Medulla oblongata (tissue), 1 donor: ENCODE results near the gene PHLDA1.
A peak's percentile ranks its signal among the peaks of the same experiment; 100 is the strongest.
"Not testable (repeated sequence)": the region's sequence is repeated elsewhere in the genome, so short reads cannot be mapped to it uniquely, and the experiment has no call there.

ENCODE experiments used
- DNase-seq: peaks from one replicate; pipeline ENCODE4 v3.0.0-alpha.2; 2015; ENCODE audit errors: extremely low spot score

PHLDA1 gene

DNA sequence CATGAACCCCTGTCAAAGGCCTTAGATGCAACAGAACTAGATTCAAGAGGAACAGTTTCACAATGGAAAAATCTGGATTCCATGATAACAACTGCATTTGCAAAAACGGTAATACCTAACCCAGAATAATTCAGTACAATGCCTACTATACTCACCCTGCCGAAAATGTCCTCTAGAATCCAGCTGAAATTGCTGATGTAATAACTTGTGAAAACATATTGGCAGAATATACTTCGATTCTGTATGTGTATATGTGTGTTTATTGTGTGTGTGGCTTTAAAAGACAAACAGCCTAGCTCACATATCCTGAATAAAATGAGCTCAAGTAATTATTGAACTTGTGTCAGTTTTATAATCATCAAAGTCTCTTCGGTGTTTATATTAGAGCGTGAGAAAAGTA, 46.0 kb downstream of the PHLDA1 start:
- no peak for DNase-seq

DNA sequence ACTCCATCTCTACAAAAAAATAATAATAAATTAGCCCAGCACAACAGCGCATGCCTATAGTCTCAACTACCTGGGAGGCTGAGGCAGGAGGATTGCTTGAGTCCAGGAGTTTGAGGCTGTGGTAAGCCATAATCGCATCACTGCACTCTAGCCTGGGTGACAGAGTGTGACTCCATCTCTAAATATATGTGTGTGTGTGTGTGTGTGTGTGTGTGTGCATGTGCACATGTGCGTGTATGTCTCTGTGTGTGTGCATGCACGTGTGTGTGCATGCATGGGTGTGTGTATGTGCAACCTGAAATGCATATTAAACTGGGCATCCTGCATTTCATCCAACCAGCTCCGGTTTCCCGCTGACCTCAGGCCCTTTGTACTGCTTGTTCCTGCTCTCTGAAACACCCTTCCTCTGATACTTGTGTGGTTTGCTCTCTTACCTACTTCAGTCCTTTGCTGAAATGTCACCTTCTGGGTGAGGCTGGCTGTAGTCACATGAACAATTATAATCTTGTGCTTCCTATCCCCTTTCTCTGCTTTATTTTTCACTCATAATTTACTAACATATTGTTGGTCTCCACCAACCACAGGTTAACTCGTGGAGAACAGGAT, 46.9 kb downstream of the PHLDA1 start:
- no peak for DNase-seq

DNA sequence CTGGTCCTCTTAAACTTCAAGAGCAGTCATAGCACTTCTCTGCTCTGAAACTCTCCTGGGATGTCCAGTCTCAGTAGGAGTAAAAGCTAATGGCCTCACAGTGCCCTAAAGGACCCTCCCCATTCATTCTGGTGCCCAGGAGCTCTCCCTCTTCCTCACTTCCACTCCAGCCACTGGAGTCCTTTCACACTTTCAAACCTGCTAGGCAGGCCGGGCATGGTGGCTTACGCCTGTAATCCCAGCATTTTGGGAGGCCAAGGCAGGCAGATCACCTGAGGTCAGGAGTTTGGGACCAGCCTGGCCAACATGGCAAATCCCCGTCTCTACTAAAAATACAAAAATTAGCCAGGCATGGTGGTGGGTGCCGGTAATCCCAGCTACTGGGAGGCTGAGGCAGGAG, 47.7 kb downstream of the PHLDA1 start:
- not testable (repeated sequence) for DNase-seq

DNA sequence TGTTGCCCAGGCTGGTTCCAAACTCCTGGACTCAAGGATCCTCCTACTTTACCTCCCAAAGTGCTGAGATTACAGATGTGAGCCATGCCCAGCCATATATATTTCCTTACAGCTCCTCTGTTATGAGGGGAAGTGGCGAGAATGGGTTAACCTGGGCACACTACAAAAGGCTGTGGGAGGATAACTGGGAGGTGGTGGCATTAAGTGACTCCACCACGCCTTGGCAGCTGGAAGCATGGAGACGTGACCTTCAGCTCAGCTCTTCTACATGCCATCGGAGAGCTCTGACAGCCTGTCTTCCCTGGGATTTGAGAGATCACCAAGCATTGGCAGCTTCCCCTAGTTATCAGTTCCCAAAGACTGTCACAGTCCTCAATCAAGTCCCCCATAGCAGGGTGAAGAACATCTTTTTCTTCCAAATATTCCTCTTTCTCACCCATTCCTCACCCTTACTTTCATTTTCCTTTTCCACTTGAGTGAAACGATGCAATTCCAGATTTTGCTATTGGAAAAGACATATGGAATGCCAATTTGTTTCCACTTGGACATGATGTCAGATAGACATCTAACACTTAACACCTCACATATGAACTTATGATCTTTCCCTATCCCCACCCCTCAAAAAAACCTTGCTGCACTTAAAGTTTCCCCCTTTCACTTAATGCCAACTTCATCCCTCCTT, 48.5 kb downstream of the PHLDA1 start:
- no peak for DNase-seq

DNA sequence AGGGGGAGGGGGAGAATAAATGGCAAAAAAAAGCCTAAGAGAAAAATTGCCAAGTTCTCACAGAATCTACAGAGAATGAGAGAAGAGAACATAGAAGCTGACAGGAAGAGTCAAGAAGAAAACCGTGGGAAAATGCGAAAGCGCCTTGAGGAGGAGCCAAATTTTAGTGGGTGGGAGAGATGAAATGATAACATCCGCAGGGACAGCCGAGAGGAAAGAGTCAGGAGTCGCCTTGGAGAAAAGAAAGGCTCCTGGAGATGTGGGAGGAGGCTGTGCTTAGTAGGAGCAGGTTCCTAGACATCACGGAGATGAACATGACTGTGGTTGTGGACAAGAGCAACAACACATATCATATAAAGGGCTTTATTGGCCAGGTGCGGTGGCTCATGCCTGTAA, 49.4 kb downstream of the PHLDA1 start:
- DNase-seq: no peak

DNA sequence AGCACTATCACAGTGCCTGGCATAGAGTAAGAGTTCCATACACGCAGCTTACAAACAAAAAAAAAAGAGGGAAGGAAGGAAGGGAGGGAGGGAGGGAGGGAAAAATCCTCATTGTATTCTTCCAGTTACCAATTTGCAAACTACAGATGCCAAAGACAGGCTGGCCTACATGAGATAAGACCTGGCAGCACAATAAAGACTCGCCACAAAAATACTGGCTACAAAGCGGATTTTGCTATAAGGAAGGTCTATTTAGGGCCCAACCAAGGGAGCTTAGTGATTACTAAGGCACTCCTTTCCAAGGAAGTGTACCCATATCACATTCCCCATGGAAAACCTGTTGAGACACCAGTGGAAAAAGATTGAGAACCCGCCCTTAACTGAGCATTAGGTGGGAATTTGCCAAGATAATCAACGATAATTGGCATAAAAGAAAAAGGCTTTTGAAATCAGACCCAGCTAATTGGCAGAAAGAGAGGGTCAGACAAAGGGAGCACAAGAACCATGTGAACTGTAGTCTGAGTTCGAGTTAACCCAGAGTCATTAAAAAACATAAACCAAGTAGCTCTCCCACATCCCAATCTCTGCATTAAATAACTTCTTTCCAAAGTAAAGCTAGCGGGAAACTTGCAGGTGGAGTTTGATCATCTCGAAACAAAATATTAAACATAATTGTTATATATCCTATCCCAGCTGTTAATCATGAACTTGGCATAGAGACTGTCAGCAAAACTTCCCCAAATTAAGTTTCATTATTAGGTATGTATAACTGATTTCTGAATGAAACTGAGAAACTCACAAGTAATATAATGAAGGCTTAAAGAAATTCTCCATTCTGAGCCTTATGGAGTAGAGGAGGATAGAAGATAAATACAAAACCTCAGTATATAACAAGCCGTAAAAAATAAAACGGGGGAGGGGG, 50.1 kb downstream of the PHLDA1 start:
- DNase-seq: no peak

DNA sequence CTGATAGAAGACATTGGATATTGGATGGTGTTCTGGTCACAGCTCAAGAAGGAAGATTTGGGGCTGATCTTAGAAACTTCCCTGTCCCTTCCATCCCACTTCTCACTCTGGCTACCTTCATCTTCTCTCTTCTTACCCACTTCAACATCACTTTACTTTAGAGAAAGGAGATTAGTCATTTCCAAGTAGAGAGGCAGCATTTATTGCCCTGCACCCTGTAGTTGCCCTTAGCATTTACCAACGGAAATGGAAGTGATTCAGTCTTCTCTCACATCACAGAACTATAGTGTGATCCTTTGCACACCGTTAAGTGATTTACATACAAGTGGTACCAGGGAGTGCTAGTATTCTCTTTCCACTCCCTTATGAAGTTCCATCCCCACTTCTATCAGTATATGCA, 52.4 kb downstream of the PHLDA1 start:
- no peak for DNase-seq

DNA sequence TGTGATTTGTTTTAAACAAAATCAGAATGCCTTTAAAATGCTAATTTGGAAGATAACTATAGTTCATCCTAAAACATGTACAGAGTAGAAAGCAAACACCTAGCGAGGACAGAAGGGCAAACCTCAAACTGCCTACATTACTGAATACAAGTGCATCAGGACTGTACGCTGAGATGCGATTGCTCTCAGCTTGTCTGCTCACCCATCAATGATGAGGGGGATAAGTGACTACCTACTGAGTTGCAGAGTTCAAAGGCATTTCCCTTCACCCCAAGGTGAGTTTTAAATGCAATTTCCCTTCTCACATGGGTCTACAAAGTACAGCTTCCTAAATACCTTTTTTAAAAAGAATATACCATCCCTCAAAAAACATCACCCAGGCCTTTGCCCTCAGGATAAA, 52.9 kb downstream of the PHLDA1 start:
- no peak for DNase-seq

DNA sequence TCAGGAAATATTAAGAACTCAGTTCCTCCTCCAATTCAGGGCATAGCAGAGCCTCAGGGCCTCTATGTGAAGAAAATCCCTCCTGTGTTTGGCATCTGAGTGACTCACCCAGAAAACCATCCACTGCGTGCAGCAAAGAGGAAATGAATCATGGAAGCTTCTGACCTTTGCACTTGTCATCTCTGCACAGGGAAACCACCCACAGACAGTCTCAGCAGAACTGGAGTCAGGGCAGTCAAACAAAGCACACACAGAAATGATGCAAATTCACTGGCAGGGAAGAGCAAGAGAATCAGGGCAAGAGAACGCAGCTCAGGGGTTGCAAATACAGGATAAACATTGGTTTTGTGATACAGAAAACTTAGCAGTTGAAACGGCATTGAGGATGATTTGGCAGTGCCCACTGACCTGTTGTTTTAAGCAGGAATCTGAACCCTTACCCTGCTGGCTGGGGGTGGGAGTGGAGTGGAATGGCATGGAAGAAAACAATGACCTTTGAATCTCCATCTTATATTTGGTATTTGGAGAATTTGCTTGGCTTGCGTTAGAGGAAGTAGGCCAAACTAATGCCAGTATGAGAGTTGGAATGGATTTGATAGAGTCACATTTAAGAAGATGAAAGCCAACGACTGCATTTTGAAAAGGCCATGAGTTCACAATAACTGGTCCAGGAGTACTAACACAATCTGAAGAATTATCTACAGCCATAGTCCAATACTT, 53.5 kb downstream of the PHLDA1 start:
- peak; percentile 84 for DNase-seq

DNA sequence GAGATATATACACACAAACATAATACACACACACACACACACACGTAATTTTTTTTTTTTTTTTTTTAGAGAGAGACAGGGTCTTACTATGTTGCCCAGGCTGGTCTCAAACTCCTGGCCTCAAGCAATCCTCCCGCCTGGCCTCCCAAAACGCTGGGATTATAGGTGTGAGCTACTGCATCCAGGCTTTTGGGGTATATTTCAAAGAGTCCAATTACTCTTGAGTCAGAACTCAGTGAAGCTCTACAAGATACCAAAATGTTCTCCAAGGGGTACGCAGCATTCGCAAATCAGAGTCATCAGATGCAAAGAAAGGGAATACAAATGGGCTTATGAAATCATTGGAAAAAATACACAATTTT, 54.0 kb downstream of the PHLDA1 start:
- no peak for DNase-seq

DNA sequence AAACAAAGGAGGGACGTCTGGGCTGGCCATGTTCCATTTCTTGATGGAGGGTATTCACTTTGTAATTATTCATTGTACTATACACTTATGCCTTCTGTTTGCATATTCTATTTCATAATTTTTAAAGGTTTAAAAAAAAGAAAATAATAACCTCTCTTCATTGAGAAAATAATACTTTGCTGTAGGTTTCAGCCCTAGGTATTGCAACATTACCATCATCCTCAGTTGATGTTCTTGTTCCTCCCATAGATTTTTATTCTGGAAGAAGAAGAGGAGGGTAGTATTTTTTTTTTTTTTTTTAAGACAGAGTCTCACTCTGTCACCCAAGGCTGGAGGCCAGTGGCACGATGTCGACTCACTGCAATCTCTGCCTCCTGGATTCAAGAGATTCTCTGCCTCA, 54.7 kb downstream of the PHLDA1 start:
- DNase-seq: no peak

DNA sequence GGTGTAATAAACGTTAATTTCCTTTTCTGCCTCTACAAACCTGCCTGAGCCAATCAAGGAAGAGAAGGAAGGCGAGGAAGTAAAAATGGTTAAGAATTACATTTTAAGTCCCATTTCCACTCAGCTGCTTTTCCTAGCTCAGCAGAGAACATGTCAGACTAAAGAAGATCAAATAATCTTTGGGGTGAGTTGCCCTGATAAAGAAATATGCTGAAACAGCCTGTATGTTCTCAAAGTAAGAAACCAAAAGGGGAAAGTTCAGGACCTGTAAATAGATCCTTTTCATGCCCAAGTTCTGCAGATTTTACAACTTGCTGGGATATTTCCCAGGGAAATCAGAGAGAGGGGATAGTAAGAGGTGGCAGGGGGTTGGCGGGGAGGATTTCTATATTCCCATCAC, 55.5 kb downstream of the PHLDA1 start:
- DNase-seq: no peak

DNA sequence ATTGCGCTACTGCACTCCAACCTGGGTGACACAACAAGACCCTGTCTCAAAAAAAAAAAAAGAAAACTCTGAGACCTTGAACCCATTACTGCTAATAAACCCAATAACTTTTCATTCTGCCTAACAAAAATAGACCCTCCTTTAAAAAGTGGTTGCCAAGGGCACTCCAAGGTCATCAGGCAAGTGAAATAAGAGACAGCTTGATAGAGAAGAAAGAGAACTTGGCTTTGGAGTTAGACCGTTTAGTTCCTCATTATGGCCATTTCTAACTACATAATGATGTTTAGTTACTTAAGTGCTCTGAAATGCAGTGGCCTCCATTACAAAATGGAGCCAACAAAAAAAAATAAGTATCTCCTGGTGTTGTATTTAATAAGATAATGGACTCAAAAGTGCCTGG, 55.9 kb downstream of the PHLDA1 start:
- DNase-seq: no peak
